GM08714 (cell line): Measurements from ENCODE around the gene GALE.

Experiments used
- H3K4me3 ChIP-seq: fragments of 200-500 bp; sonication (Bioruptor generic); 2 replicates; pipeline ENCODE4 v1.5.1; 2014; ENCODE audit warnings: mild to moderate bottlenecking, low read length, inconsistent platforms
- ZNF274 ChIP-seq: IDR thresholded peaks from 2 replicates; pipeline ENCODE4 v1.6.1; 2012; ENCODE audit warnings: mild to moderate bottlenecking, low read depth, low read length

Gene GALE

GRCh38 chr1:23757812-23758211 is 42.7 kb downstream of the GALE start:
- TF ChIP-seq ZNF274 = no peak

GRCh38 chr1:23756676-23757075 is 43.9 kb downstream of the GALE start:
- no peak for TF ChIP-seq ZNF274
- no peak overlapping the region for H3K4me3 ChIP-seq

More at GRCh38 chr1:23757812-23758211, 42.7 kb downstream of the GALE start:
- no peak overlapping the region for H3K4me3 ChIP-seq

- no peak overlapping the region for H3K4me3 ChIP-seq
- TF ChIP-seq ZNF274 = no peak
Observed at GRCh38 chr1:23752909-23753308, 47.6 kb downstream of the GALE start.

DNA sequence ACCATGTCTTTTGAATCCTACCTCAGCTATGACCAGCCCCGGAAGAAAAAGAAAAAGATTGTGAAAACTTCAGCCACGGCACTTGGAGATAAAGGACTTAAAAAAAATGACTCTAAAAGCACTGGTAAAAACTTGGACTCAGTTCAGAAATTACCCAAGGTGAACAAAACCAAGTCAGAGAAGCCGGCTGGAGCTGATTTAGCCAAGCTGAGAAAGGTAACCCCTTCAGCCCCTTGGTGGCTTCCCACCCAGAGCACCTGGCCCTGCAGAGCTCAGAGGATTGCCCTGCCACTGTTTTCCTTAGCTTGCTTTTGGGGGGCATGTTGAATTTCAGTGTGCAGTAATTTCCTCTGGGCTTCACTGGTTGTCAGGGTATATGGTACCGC is 48.7 kb downstream of the GALE start:
- TF ChIP-seq ZNF274 = no peak
- H3K4me3 ChIP-seq = no peak overlapping the region

- no peak overlapping the region for H3K4me3 ChIP-seq
- no peak for TF ChIP-seq ZNF274
Observed at GRCh38 chr1:23751050-23751814, 49.3 kb downstream of the GALE start.

DNA sequence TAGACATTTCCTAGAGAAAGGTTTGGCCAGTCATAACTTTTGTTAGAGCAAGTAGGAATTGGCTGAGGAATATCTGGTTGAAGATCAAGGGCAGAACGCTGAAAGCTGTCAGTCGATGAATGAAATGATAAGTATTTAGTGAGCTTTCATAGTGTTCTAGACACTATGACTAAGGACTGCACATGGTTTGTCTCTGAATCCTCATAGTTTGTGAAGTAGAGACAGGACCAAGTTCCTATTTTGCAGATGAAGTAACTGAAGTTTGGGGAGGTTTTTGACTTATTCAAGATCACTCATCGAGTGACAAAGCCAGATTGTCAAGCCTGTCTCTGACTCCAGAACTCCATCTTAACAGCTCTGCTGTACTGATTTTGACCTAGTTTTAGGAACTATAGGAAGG is 52.5 kb downstream of the GALE start:
- H3K4me3 ChIP-seq = no peak overlapping the region
- no peak for TF ChIP-seq ZNF274
